ENCODE measurements around the gene ZBTB16. TPM values are rescaled to one million over a fixed set of nuclear protein-coding genes. Genes with fewer than 3 reads are reported as not detected.

ZBTB16 gene
- total RNA-seq, 1 donor from 2014 or later: 0.17 TPM

- H3K4me3 ChIP-seq (ENCODE audit: low read depth, low read length): no peak overlapping the region
- no peak for DNase-seq (ENCODE audit: low read depth)
- TF ChIP-seq CTCF (conservative IDR thresholded peaks at IDR 0.05; ENCODE audit: low read depth, low read length): no peak
Measured at GRCh38 chr11:114246321-114247069, 187.0 kb downstream of the ZBTB16 start.

GRCh38 chr11:114247070-114247789, 187.7 kb downstream of the ZBTB16 start:
- H3K4me3 ChIP-seq (ENCODE audit: low read depth, low read length): no peak overlapping the region
- TF ChIP-seq CTCF (conservative IDR thresholded peaks at IDR 0.05; ENCODE audit: low read depth, low read length): no peak
- DNase-seq (ENCODE audit: low read depth): no peak

DNA sequence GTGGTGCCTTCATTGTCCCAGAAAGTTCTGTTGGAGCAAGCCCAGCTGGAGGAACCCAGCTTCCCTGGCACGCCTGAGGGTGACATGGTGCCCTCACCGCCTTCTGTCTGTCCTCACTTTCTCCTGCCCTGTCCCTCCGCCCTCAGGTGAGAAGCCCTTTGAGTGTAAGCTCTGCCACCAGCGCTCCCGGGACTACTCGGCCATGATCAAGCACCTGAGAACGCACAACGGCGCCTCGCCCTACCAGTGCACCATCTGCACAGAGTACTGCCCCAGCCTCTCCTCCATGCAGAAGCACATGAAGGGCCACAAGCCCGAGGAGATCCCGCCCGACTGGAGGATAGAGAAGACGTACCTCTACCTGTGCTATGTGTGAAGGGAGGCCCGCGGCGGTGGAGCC, 190.7 kb downstream of the ZBTB16 start:
- DNase-seq (ENCODE audit: low read depth): no peak
- no peak for TF ChIP-seq CTCF (conservative IDR thresholded peaks at IDR 0.05; ENCODE audit: low read depth, low read length)
- no peak overlapping the region for H3K4me3 ChIP-seq (ENCODE audit: low read depth, low read length)

- H3K4me3 ChIP-seq (ENCODE audit: low read depth, low read length): no peak overlapping the region
- no peak for DNase-seq (ENCODE audit: low read depth)
Measured at GRCh38 chr11:114250993-114251814, 191.7 kb downstream of the ZBTB16 start.

DNA sequence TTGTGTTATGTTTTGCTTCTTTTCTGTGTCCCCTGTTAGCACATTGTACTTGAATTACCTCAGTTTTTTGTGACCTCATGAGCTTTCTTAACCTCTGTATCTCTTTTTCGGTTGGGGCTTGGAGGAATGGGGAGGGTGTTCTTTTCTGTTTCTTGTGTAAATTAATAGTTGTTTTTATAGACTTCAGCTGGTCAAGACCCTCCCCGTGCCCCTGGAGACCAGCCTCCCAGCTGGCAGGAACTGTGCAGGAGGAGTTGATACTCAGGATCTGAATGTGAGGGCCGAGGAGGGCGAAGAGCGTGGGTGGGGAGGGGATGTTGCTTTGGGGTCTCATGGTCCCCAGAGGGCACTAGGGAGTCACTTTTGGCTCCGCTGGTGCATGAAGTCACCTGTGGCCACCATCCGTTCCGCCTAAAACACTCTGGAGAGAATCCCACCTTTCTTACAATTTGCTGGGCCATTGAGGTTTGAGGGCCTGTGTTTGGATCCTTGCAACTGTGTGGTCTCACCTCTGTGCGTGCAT, 192.4 kb downstream of the ZBTB16 start:
- no peak for TF ChIP-seq CTCF (conservative IDR thresholded peaks at IDR 0.05; ENCODE audit: low read depth, low read length)

More at GRCh38 chr11:114250993-114251814, 191.7 kb downstream of the ZBTB16 start:
- no peak for TF ChIP-seq CTCF (conservative IDR thresholded peaks at IDR 0.05; ENCODE audit: low read depth, low read length)

GRCh38 chr11:114252767-114253166, 193.3 kb downstream of the ZBTB16 start:
- no peak overlapping the region for H3K4me3 ChIP-seq (ENCODE audit: low read depth, low read length)
- no peak for TF ChIP-seq CTCF (conservative IDR thresholded peaks at IDR 0.05; ENCODE audit: low read depth, low read length)
- no peak for DNase-seq (ENCODE audit: low read depth)

More for the DNA sequence above, 192.4 kb downstream of the ZBTB16 start:
- no peak overlapping the region for H3K4me3 ChIP-seq (ENCODE audit: low read depth, low read length)
- no peak for DNase-seq (ENCODE audit: low read depth)

All from epithelial cell of proximal tubule (primary cell).